ENCODE data around the gene THSD4.

Gene THSD4

DNA sequence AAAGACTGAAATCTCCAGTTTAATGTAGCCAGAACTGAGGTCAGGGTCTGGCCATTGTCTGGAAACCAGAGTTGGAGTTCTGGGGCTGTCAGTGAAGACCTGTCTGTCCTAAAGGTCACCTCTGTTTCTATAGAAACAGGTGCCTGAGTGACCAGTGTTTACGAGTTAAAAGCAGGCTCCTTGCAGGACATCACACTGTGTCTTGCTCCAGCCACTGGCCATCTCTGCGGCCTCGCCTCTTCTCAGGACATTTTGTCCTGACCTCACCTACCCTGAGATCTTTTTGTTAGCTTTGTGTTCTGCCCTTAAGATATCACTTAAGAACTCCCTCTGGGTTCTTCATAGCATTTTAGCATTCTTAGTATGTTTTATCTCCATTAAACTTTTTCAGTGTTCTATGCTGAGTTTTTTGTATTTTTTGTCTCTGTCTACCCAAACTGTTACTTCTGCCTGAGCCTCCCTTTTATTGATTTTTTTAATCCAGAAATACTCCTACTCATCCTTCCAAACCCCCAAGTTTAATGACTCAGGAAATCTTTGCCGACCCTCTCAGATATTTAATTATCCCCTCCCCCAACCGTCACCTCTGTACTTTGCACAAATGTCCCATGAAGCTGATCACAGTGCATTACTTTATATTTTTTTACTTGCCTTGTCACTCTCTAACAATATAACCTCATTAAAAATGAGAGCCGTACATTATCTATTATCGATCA lies 223.7 kb downstream of the THSD4 start:
- in situ Hi-C loops (cut with MboI; ENCODE audit: low sequenced_read_pairs): no loop called here

DNA sequence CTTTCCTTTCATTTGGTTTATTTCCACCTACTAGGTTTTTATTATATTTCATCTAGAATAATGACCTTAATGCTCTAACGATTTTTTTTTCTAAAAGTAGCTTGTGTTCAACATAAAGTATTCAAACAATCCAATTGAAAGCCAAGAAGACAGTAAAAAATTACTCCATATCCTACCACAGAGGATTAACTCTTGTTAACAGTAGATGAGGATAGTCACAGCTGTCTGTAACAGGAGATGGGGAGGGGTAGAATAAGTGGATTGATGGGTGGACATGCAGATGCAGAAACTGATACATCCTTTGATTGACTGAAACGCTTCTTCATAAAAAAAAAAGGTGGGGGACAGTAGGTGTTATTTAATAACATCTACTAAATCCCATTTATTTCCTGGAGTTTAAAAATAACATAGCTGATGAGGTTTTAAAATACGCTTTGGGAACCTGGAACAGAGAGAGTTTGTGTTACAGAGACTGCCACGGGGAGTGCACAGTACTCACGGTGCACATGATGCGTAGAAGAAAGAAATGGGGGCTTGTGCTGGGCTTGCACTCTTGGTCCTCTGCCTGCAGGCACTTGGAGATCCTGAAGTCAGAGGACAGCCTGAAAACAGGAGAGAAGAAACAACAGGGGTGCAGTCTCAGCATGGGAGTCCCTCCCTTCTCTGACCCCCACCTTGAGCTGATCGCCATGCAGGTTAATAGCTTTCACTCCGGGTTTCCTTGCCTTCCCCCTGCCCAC lies 226.7 kb downstream of the THSD4 start:
- in situ Hi-C loops (cut with MboI; ENCODE audit: low sequenced_read_pairs): no loop called here

DNA sequence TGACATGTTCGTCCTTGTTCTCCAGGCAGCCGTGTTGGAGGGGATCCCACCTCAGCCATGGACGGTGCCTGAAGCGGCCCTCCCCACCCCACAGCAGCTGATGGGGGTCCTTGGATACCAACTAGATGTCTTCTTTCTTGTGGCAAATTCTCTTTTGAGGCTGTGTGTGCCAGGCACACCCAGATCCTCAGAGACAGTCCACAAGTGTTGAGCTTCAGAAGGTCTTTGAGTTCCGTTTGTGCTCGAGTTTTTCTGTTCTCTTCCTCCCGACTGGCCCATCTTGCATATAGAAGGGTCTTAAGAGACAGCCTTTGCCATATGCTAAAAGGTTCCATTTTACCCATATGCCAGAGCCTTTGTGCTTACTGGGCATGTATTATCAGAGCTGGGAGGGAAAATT lies 227.4 kb downstream of the THSD4 start:
- in situ Hi-C loops (cut with MboI; ENCODE audit: low sequenced_read_pairs): no loop called here

DNA sequence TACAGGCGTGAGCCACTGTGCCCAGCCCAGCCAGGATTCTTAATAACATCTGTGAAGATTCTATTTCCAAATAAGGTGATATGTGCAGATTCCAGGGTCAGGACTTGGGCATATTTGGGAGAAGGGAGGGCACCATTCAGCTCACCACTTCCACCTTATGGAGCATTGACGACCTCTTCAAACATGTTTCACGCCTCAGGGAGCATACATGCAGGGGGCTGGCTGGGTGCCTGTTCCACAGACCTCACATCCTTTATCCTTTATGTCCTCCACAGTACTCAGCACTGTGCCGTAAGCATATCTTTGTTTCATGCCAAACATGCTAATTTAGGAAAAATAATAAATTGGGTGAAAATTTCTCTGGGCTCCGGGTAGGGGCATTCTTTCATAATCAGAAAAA lies 229.0 kb downstream of the THSD4 start:
- in situ Hi-C loops (cut with MboI; ENCODE audit: low sequenced_read_pairs): no loop called here

DNA sequence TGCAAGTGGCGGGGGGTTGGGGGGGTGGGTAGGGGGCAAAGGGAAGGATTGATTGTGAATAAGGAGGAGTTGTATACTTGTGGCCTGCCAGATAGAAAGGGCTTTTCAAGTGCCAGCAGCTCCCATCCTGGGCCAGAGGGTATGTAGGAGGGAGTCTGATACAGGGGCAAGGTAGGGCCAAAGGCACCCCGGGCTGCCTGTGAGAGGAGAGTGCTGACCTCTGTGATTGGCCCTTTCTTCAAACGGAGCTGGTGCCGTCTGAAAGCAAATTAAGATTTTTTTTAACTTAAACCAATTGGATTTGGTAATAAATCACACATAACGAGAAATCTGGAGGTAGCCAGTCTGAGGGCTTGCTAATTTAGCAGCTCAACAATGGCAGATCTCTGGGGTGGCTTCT lies 229.9 kb downstream of the THSD4 start:
- in situ Hi-C loops (cut with MboI; ENCODE audit: low sequenced_read_pairs): no loop called here

DNA sequence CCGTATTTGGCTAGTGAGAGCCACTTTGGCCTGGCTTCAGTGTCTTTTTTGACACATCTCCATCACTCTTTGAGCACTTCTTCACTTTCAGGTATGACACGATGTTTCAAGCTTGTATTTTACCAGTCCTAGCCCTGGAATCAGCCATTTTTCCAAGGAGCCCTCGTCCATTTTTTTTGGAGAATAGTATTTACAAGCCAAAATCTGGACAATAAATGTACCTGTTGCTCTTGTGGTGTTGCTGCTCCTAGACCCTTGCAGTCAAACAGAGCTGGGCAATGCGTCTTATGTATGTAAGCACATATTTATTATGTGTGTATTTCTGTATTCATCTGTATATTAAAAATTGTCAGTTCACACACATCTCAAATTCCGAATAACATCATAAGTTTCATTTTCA lies 231.2 kb downstream of the THSD4 start:
- in situ Hi-C loops (cut with MboI; ENCODE audit: low sequenced_read_pairs): no loop called here

DNA sequence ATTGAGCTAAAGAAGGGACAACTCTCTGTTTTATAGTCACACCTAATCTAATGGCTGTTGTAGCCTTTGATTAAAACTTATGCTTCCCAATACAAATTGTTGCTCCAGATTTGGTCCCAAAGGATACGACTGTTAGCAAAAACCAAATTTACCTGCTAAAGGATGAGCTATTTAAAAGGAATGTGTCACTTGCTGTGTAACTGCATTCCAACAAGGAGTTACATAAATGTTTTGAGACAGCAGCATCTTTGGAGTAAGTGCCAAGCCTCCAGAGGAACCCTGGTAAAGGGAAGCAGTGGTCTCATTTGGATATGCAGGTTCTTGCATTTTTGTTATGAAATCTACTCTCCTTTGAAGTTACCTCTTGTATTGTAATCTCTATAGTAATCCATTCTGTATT lies 233.3 kb downstream of the THSD4 start:
- in situ Hi-C loops (cut with MboI; ENCODE audit: low sequenced_read_pairs): no loop called here

DNA sequence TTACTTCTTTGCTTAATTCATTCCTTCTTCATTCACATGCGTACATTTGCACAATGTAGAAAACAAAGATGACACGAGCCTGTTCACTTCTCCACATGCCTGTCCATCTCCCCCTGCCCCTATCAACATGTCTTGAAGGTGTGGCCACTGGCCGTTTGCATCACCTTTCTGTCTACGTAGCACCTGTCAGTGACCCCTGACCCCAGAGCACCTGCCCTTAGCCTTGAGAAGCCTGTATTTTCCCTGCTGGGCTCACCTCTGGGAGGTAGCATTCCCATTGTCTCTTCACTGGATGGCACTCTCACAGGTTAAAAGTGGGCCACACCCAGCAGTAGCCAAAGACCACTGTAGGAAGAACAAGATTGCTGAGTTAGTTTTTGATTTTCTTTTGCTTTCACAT lies 234.1 kb downstream of the THSD4 start:
- in situ Hi-C loops (cut with MboI; ENCODE audit: low sequenced_read_pairs): no loop called here

DNA sequence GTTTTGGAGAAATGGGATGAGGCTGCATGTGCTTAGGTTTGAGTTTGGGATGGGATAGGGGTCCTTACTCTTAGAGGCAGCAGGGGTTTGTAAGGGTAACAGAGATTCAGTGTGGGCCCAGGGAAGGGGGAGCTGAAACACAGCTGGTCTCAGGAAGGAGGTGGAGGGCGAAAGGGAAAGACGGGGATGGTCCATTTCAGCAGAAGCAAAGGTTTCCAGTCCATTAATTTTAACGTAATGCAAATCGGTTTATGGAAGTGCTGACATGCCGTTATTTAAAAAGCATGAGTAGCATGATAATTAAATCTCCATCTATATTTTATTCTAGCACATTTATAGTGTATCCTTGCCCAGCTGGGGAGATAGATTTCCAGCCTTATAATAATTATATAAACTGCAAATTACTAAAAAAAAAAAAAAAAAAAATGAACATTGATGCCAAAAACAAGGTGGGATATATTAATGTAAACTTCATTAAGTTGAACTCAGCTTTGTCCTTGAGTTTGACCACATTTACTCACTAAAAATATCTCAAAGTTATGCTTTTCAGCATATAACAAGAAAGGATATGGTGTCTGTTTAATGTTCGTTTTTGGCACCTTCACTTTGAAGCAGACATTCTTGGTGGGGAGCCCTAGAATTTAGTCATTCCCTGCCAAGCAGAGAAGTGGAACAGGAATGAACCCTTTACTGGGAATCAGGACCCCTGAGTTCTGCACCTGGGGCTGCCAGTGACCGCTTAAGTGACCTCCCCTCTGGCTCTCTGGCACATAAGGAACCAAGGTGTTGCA lies 234.7 kb downstream of the THSD4 start:
- in situ Hi-C loops (cut with MboI; ENCODE audit: low sequenced_read_pairs): no loop called here

DNA sequence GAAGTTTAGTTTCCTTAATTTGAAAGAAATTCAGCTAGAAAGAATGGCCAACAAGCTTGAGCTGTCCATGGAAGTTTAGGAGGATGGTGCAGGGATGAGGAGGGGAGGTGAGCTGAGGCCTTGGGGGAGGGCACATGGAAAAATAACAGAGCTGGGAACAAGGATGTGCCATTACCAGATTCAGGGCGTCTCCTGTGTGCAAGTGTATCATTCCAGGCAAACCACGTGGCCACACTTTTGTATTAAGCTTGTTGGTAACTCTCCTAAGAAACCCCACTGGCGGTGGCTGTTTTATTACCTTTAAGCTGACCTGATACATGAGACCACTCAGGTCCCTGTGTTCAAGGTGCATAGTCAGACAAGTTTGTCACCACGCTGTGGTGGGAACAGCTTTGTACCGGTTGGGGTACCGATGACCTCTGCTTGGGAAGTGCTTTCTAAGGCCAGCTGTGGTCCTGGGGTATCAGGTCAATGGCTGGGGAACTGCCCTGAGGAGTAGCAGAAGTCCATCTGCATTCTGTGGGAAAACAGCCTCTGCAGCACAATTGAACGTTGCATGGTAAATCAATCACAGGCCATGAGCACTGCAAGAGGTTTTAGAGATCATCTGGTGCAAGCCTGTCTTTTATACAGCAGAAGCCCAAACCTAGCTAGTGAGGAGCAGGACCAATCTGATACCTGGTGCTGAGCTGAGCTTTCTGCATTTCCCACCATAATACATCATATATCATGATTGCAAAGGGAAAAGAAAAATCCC lies 235.5 kb downstream of the THSD4 start:
- in situ Hi-C loops (cut with MboI; ENCODE audit: low sequenced_read_pairs): no loop called here

DNA sequence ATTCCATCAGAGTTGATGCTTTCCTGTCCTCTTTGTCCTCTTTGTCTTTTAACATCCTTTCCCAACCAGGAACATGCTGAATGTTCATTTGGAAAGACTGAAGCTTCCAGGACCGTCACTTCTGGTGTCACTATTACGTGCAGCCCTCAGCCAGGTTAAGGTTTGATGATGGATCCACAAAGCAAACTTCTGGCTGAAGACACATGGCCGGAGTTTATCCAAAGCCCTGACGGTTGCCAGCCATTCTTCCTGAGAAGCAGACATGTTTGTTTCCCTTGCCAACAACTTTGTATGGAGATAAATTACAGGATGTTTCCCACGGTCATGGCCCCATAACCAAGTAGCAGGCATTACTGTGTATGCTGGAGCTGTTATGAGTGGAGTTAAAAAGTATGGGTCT lies 236.9 kb downstream of the THSD4 start:
- in situ Hi-C loops (cut with MboI; ENCODE audit: low sequenced_read_pairs): no loop called here

DNA sequence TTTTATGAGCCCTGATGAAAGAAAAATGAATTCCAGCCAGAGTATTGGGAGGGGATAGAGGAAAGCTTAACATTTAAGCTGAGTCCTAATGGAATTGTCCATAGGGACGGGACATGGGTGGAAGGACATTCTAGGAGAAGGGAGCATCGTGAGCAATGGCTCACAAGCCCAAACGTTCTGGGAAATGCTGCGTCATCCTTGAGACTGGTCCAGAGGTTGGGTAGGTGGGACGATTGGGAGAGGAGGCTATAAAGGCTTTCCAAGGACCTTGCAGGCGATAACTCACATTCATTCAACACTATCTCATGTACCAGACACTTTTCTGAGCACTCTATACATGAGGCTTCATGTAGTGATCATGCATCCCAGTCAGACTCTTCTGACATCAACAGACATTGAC lies 237.5 kb downstream of the THSD4 start:
- in situ Hi-C loops (cut with MboI; ENCODE audit: low sequenced_read_pairs): no loop called here

DNA sequence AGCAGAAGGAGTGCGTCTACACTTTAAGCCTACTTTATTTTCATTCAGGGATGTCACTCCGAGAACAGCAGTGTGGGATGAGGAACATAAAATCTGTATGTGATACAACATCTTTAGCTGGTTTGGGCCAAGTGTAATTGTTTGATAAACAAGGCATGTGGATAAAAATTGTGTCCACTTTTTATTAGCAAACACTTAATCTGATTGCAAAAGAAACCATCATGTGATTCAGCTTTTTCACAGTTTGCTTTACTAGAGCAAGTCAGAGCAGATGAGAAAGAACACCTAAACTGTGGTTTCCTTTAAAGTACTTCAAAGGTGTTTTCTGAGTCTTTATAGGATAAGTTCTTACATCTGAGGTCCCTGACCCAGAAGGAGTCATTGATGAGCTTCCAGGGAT lies 237.9 kb downstream of the THSD4 start:
- in situ Hi-C loops (cut with MboI; ENCODE audit: low sequenced_read_pairs): no loop called here

DNA sequence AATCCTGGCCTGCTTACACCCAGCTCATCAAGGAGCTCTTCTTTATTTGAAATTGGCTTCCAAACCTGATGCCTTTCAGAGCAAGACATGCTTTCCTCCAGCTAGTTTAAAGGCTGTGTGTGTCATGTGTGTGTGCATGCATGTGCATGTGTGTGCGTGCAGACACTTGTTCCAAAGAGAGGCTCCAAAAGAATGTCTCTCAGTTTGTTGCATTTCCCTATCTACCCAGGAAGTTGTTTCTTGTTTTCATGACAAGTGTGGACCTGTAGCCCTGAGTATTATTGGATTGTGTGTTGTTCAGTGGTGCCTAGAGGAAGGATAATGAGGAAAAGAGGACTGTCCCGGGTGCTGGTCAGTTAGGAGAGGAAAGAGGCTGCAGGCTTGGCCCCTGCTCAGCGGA lies 240.0 kb downstream of the THSD4 start:
- in situ Hi-C loops (cut with MboI; ENCODE audit: low sequenced_read_pairs): no loop called here

DNA sequence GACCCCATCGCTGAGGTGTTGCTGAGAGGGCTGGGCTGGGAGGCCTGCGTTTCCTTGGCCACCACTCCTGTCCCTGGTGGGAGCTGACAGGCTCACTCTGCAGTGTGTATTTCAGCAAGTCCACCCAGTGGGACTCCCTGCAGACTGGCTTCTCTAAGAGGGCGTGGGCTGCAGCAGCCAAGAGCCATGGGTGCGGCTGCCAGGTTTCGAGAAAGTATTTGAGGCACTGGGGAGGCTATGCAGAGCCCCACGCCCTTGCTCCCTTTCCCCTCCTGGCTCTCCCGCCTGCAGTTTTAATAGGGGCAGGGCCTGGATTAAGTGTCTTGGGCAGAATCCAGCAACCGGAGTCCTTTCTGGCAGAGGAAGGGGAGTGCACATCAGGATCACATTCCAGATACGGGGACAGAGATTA lies 242.1 kb downstream of the THSD4 start:
- in situ Hi-C loops (cut with MboI; ENCODE audit: low sequenced_read_pairs): no loop called here

DNA sequence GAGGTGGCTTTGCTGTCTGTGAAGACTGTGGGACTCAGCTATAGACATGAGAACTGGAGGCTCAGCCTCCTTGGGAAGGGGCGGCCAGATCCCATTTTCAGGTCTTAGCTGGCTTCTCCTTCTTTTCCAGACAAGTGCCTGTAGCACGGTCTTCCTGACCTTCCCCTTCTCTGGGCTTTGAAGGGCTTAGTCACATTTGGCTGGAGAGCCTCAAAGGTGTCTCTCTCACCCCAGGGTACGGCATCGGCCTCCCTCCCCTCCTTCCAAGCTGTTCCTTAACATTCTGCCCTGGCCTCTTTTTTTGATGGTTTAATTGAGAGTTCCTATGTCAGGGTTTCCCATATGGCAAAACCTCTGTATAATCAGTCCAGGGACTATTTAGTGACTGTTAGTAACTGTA lies 242.7 kb downstream of the THSD4 start:
- in situ Hi-C loops (cut with MboI; ENCODE audit: low sequenced_read_pairs): no loop called here

DNA sequence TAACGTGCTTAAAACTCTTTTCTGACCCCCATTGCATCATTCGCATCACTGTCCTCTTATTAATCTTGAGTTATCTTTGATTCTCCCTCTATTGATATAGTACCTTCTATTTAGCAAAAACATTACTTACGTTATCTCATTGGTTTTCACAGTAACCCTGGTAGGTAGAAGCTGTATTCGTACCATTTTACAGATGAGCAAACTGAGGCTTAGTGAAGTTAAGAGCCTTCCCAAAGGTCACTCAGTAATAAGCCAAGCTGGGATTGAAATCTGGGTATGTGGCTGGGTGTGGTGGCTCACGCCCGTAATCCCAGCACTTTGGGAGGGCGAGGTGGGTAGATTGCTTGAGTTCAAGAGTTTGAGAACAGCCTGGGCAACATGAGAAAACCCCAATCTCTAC lies 244.0 kb downstream of the THSD4 start:
- in situ Hi-C loops (cut with MboI; ENCODE audit: low sequenced_read_pairs): no loop called here

DNA sequence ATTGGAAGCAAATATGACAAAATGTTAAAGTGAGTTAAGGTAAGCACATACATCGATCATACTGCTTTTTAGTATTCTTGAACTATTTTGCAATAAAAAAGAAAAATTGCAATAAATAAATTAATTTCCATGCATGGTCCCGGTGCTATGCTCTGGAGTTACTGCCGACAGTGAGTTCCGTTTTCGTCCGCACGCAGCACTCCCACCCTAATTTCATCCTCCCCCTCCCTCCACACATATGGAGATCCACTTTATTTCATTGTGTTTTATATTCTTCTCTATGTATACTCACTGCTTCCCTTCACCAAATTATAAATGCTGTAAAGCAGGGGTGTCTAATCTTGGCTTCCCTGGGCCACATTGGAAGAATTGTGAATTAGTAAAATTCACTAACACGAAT lies 247.3 kb downstream of the THSD4 start:
- in situ Hi-C loops (cut with MboI; ENCODE audit: low sequenced_read_pairs): no loop called here

DNA sequence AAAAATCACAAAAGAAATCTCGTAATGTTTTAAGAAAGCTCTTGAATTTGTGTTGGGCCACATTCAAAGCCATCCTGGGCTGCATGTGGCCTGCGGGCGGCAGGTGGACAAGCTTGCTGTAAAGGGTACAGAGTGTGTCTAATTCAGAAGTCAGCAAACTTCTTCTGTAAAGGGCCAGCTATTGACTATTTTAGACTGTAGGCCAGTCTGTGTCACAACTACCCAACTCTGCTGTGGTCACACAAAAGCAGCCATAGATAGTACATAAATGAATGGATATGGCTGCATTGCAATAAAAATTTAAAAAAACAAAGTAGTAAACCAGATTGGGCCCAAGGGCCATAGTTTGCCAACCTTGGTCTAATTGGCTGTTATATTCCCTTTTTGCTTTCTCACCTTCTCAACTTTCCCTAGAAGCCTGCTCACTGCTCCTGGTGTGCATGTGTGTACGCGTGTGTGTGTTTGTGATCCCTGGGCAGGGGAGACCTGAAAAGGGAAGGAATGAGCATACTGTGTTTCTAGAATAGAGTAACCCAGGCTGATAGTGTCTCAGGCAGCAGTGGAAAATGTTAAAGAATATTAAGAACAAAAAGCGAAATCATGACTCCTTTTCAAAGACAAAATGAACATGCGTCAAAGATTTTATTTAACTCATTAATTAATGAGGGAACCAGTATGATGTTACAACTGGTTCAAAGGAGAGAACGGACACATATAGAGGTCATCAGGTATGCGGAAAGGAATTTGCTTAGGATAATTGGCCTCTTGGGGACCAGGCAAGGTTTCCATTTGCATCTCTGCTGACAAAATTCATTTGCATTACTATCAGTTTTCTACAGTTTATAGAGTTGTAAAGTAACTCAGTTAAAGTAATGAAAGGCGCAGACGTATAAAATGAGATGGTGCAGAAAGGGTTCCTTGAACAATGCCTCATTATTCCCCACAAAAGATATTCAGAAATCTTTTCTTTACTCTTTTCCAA lies 248.0 kb downstream of the THSD4 start:
- in situ Hi-C loops (cut with MboI; ENCODE audit: low sequenced_read_pairs): no loop called here

DNA sequence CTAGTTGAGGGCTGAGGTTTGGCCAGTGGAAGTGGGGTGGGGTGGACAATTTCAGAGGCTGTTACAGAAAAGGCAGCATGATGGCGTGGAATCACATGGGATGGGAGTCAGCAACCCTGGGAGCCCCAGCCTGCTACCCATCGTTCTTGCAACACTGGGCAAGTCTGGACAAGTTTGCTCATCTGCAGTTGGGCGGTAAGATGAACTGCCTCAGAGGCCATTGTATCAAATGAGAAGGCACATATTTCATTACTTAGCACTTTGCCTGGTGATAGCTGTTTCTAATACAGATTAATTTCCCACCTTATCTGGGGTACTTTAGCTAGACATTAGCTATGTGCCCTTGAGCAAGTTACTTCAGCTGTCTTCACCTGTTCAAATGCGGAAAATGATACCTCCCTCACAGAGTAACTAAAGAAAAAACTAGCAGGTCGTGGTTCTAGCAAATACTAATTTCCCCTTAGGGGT lies 248.9 kb downstream of the THSD4 start:
- in situ Hi-C loops (cut with MboI; ENCODE audit: low sequenced_read_pairs): no loop called here
